SH-SY5Y (cell line): ENCODE data around the gene SRP19.

Experiments
- GATA2 ChIP-seq: IDR thresholded peaks from 2 replicates; pipeline ENCODE4 v1.6.1; 2011; ENCODE audit warnings: mild to moderate bottlenecking, low read depth, low read length
- GATA3 ChIP-seq: IDR thresholded peaks from 2 replicates; pipeline ENCODE4 v1.6.1; 2011; ENCODE audit warnings: low read depth, mild to moderate bottlenecking, low read length, moderate library complexity

DNA sequence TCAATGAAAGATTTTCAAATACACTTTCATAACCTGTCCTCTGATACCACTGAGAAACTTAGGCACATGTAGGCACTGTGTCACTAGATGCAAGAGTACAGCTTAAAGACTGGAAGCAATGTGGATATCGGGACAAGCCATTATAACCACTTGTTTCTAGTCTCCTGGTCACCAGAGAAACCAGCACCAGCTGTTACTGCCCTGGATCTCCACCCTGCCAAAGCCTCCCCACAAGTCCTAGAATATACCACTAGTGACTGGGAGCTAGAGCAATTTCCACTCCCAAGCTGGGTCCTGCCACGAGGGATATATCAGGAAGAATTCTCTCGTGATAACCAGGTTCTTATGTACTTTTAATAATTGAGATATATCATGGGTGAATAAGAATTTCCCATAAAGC is 41.5 kb downstream of the SRP19 start:
- TF ChIP-seq GATA2, result no peak
- no peak for TF ChIP-seq GATA3
